HG03196 (cell line): ENCODE results near the gene PML.

ENCODE experiments used
- ATAC-seq: cut with Tn5 transposase; IDR thresholded peaks from one replicate; pipeline ENCODE4 v1.9.1; 2021; ENCODE audit not compliant: unreplicated experiment

Gene PML

DNA sequence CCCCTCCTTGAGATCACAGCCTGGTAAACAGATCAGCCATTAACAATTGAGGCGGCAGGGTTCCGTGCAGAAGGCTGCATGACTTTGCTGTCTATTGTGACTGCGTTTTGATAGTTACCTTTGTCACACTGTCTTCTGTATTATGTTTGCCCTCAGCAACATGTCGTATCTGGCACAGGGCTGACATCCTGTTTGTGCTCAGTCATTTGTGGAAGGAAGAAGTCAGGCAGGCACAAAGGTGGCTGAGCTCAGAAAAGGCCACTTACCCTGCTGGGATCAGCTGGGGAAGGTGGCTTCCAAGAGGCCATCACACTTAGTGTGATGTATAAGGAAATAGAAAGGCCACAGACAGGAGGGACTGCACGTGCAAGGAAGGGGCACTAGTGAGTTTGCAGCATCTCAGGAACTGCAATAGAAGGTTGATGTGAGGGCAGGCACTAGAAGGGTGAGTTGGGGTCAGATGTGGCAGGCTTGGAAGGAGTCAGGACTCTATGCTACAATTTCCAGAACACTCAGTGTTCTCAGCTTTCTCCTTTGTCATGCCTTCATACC lies 13.4 kb downstream of the PML start:
- no peak for ATAC-seq

DNA sequence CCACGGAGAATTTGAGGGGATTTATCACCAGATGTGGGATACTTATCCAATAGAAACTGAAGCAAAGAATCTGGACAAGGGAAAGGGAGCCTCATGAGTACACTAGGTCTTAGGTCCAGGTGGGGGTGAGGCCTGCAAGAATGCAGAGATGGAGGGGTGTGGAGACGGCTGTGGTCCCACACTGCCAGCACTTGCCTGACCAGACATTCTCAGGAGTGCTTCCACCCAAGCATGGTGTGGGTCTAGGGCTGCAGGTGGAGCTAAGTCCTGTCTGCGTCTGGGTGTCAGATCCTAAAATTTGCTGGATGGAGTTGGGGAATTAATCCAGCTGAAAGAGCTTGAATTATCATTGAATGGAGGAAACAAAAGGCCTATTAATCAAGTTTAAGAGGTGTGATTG lies 14.4 kb downstream of the PML start:
- no peak for ATAC-seq

DNA sequence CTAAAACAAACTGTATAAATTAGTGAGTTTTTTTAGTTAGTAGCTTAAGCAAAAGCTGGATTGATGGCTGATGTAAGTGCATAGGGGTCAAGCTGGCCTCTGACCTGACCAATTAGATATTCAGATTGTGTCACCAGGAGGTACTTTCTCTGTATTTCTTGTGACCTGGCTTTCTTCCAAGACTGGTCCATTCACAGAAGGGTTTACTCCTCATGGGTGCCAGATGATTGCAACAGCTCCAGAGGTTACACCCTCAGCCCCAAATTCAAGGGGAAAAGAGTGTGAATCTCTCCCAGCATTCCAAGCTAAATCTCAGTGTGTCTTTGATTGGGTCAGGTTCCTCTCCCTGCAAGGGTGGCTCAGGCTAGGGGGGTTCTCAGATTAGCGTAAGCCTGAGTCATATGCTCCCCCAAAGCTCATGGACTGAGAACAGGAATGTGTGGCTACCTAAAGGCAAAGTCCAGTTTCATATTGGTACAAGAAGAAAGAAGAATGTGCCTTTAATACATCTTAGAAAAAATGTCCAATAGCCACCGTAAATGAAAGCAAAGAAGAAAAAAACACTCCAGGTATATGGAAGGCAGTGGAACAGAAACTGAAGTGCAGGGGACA lies 16.5 kb downstream of the PML start:
- no peak for ATAC-seq

DNA sequence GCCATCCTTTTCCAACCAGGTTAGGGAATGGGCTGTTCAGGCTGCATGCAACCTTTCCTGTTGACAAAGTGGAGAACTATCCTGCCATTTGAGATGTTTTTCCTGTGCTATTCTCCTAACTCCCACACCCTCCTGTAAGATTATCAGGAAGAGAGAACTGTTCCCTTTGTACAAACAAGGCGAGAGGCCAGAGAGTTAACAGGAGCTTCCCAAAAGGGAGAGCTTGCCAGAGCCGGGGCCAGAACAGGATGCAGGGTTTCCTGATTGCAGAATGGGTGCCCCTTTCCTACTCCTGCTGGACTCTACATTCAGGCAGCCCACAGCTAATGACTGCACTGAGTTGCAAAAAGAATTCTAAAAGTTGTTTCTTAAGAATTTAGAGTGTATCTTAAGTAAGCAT lies 17.1 kb downstream of the PML start:
- ATAC-seq, result no peak

DNA sequence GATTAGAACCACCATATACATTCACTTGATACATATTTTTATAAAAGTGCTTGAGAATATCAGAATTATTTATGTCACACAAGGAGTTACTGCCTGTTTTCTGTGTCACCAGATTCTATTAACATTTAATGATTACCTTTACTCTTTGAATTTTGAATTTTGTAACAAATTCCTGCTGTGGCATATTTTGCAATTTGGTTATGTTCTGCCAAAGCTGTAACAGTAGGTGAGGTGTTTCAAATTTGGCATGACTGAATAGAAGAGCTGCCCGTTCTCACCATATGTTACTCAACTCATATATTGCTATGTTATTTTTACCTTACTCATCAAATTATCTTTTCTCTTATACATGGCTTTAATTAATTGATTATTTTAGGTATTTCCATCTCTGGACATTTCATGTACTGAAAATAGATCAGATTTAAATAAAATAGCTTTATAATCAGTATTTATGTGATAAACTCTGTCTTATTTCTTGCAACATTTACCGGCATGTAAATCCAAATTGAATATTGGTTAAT lies 18.9 kb downstream of the PML start:
- ATAC-seq, result no peak

DNA sequence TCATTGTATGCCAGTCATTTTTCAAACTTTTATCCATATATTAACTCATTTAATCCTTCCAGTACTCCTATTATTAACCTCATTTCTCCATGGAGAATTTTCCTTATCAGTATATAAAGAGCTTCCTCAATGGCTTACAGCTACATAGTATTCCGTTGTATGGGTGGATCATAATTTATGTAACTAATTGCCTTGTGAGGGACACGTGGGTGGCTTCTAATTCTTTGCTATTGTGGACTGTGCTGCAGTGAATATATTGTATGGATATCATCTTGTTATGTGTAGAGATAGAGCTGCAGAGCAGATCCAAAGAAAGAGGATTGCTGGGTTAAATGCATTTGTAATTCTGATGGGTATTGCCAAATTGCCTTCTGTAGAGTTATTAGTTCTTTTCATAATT lies 25.2 kb downstream of the PML start:
- no peak for ATAC-seq

DNA sequence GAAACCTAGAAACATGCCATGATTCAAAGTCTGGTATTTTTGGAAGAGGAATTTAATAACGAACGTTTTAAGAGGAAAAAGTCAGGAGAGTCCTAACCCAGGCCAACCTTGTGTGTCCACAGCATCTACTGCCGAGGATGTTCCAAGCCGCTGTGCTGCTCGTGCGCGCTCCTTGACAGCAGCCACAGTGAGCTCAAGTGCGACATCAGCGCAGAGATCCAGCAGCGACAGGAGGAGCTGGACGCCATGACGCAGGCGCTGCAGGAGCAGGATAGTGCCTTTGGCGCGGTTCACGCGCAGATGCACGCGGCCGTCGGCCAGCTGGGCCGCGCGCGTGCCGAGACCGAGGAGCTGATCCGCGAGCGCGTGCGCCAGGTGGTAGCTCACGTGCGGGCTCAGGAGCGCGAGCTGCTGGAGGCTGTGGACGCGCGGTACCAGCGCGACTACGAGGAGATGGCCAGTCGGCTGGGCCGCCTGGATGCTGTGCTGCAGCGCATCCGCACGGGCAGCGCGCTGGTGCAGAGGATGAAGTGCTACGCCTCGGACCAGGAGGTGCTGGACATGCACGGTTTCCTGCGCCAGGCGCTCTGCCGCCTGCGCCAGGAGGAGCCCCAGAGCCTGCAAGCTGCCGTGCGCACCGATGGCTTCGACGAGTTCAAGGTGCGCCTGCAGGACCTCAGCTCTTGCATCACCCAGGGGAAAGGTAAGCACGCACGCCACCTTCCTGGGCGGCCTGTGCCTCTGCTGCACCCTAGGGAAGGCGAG lies 28.4 kb downstream of the PML start:
- ATAC-seq, result no peak

DNA sequence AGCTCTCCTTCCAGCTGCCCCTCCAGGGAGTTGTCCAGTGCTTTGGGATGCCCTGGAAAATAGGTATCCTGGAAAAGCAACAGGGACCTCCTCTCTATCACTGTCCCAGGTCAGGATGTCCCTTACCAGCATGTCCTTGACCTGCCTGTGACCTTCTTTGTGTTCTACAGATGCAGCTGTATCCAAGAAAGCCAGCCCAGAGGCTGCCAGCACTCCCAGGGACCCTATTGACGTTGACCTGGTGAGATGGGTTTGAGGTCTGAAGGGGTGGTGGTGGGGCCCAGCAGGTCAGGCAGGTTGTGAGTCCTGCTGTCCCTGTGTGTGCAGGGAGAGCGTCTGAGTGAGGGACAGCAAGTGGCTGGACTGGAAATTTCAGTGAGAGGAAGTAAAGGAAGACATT lies 30.2 kb downstream of the PML start:
- ATAC-seq, result no peak

DNA sequence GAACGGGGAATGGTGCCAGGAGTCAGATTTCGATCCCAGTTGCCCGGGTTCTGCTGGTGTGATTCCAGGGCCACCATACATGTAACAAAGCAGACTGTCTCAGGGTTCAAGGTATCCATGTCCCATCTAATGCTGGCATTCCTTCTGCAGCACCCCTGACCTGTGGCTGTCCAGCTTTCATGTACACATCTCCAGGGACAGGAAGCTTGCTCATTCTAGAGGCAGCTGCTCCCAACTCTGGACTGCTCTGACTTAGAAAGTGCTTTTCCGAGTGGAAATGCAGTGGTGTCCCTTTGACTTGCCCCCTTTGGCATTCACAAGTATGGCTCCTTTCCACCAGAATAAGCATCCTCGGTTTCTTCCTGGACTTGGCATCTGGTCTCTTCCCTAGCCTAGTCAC lies 30.9 kb downstream of the PML start:
- ATAC-seq, result no peak

DNA sequence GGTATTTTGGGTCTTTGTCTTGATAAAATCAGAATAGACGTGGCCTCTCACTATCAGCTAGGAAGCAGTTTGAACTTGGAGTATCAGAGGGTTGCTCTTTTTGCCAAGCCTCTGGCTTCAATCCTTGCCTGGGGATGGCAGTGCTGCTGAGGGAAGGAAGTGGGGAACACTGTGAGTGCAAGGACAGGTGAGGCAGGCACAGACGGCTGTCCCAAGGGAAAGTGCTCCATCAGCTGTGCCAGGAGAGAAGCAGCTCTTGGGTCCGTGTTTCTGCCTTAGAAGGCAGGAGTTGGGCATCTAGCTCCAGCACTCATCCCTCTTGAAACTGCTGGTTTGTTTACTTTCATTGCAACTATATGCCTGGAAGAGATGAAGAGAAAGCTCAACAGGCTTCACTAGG lies 33.2 kb downstream of the PML start:
- no peak for ATAC-seq

DNA sequence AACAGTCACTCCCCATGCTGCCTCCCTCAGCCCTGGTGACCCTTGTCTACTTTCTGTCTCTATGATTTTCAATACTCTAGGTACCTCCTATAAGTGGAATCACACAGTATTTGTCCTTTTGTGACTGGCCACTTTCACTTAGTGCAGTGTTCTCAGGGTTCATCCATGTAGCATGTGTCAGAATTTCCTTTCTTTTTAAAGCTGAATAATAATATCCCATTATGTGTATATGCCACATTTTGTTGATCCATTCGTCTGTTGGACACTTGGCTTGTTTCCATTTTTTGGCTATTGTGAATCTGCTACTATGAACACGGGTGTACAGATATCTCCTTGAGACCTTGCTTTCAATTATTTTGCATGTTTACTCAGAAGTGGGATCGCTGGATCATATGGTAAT lies 34.1 kb downstream of the PML start:
- no peak for ATAC-seq

DNA sequence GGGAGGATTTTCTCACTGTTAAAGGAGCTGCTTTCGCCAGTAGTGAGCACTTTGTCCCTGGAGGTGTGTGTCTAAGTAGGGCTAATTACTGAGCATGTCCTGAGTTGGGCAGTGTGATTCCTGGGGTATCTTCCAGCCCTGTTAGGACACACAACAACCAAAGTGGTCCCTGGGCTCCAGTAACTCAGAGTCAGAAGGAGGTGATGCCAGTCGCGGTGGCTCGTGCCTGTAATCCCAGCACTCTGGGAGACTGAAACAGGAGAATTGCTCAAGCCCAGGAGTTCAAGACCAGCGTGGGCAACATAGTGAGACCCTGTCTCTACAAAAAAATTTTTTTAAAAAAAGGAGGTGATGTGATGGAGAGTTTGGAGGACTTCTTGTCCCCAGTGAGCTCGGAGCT lies 37.5 kb downstream of the PML start:
- no peak for ATAC-seq

DNA sequence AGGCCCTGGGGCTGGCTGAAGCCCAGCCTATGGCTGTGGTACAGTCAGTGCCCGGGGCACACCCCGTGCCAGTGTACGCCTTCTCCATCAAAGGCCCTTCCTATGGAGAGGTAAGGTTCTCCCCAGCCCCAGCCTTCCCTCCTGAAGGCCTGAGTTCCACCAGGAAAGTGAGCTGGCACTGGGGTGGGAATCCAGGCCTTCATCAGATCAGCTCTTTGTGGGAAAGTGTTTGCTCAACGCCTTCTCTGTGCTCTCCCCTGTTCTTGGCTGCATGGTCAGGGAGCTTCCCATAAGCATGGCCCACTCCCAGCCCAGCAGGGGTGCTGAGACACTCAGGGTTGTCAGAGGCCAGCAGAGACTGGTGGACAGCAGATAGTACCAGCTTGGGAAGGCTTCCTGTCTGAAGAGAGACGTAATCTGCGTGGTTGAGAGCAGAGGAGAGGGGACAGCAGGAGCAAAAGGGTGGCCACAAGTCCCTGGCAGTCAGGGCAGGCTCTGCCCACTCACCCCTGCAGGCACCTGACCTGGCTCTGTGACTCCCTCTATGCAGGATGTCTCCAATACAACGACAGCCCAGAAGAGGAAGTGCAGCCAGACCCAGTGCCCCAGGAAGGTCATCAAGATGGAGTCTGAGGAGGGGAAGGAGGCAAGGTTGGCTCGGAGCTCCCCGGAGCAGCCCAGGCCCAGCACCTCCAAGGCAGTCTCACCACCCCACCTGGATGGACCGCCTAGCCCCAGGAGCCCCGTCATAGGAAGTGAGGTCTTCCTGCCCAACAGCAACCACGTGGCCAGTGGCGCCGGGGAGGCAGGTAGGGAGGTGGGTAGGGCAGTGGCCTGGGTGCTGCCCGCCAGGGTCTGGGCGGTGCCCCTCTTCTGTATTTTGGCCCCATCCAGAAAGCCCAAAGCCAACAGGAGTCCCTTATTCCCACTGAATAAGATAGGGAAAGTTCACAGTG lies 38.4 kb downstream of the PML start:
- no peak for ATAC-seq

DNA sequence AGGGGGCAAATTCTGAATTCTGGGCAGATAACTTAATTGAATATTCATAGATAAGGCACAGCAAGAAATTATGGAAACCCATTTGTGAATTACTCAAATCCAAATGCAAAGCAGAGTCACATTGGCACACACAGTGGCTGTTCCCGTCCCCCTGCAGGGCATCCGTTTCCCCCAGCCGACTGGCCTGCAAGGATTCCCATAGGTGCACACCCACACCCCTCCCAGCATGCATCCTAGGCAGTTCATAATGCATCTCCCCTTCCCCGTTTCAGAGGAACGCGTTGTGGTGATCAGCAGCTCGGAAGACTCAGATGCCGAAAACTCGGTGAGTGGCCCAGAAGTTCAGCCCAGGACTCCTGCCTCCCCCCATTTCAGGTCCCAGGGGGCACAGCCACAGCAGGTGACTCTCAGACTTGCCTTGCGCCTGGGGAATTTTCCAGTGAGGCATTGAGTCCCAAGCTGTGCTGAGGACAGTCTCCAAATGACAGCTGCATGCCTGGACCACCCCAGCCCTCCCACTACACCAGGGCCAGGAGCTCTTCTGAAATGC lies 39.8 kb downstream of the PML start:
- ATAC-seq, result no peak

DNA sequence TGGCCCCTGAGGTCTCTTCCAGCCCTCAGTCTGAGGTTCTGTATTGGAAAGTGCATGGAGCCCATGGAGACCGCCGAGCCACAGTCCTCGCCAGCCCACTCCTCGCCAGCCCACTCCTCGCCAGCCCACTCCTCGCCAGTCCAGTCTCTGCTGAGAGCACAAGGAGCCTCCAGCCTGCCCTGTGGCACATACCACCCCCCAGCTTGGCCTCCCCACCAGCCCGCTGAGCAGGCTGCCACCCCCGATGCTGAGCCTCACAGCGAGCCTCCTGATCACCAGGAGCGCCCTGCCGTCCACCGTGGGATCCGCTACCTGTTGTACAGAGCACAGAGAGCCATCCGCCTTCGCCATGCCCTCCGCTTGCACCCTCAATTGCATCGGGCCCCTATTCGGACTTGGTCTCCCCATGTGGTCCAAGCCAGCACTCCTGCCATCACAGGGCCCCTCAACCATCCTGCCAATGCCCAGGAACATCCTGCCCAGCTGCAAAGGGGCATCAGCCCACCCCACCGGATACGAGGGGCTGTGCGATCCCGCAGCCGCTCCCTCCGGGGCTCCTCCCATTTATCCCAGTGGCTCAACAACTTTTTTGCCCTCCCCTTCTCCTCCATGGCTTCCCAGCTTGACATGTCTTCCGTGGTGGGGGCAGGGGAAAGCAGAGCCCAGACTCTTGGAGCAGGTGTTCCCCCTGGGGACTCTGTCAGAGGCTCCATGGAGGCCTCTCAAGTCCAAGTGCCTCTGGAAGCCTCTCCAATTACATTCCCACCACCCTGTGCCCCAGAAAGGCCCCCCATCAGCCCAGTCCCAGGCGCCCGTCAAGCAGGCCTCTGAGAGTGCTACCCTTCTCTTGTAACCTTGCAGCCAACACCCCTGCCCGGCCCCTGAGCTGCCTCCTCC lies 40.9 kb downstream of the PML start:
- no peak for ATAC-seq

DNA sequence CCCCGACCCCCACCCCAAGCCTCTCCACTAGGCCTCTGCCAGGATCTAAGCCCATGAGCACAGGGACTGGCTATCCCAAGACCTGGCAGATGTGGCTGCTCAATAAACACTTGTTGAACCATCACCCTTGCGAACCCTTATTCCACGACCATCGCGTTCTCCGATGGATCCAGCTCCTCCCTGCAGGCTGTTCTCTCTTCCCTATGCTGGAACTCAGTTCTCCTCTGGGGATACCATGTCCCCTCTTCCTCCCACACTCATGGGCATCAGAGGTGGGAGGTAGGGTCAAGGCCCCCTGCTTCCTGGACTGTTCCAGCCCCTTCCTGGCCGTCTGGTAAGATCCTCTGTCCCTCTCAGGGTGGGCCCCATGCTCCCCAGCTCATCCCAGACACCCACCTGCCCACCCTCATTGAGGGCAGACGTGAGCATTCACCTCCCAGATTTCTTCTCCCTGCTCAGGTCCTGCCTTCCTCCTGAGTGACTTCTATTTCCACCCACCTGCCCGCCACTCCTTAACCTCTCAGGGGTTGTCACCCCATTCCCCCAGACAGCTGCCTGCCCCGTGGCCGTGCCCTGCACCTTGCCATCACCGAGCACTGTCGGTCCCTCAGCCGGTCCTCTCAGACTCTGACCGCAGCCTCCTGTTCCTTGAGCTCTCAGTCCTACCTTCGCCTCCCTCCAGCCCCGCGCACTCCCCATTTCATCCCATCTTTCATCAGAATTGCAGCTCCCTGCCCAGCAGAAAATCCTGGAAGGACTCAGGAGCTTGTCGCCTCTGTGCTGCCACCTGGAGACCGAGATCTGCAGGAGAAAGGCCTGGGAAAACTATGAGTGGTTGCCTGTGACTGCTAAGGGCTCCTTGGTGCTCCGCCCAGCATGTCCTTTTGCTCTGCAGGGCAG lies 42.0 kb downstream of the PML start:
- no peak for ATAC-seq

DNA sequence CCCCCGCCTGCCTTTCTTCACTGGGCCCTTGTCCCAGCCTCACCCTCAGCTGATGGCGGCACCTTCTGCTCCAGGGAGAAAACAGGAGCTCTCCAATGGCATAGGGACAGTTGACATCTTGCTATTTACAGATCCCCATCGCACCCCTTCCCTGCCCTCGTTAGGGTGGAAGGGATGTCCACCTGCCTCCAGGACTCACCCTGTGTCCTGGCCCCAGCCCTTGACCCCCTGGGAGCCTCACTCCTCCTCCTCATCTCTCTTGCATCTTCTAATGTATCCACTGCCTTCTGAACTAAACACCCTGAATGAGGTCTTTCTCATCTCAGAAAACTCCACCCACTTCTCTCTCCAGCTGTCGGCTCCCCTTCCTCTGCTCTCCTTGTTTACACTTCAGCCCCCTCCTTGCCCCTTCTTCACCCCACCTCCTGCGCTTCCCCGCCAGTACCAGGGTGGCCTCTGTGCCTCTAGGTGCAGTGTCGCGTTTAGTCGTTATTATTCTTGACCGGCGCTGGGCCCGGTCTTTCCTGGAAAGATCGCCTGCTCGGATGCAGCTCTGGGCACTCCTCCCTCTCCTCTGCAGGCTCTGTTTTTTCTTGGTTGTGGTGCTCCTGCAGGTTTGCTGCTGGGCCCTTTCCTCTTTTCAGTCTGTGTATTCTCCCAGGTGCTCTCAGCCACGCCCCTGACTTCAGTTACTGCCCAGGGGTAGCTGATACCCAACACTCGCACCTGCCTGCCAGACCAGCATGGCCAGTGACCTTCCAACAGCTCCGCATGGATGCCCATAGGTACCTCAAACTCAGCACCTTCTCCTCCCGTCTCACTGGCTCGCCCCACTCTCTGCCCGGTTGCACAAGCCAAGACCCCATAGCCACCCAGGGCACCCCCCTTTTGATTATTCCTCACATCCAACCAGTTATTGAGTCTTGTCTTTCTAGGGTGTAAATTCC lies 42.9 kb downstream of the PML start:
- ATAC-seq, result no peak
